Motor neuron (in vitro differentiated cells): ENCODE results near the gene ADAP1. TPM values are rescaled to one million over a fixed set of nuclear protein-coding genes. Genes with fewer than 3 reads are reported as not detected.
A peak's percentile ranks its signal among the peaks of the same experiment; 100 is the strongest.
"Not testable (repeated sequence)": the region's sequence is repeated elsewhere in the genome, so short reads cannot be mapped to it uniquely, and the experiment has no call there.

Experiments used
- ATAC-seq, 8 experiments: fragments of 200-7000 bp; cut with Tn5 transposase; replicated peaks in 6 of 8; 2 replicates each; pipeline ENCODE4 v1.8.0; 2021; ENCODE audit warnings: mild to moderate bottlenecking in 8 of 8, moderate library complexity in 8 of 8
- H3K27ac ChIP-seq, 2 donors: fragments of 250-450 bp; sonication (Bioruptor Pico); 2 replicates each; pipeline ENCODE4 v1.9.0; 2021; ENCODE audit warnings: antibody characterized with exemption in 2 of 2, mild to moderate bottlenecking in 2 of 2, moderate library complexity in 1 of 2
- H3K4me1 ChIP-seq, 2 donors: fragments of 250-450 bp; sonication (Bioruptor Pico); replicated peaks in 1 of 2; 2 replicates each; pipeline ENCODE4 v1.6.1; 2021; ENCODE audit warnings: antibody characterized with exemption in 2 of 2, mild to moderate bottlenecking in 2 of 2, moderate library complexity in 1 of 2
- H3K4me3 ChIP-seq, 5 donors: fragments of 250-450 bp; sonication (Bioruptor Pico); 2 replicates each; pipeline ENCODE4 v1.9.0; 2021; ENCODE audit warnings: antibody characterized with exemption in 5 of 5, mild to moderate bottlenecking in 5 of 5, moderate library complexity in 4 of 5
- WGBS, 10 experiments: fragments of 450-650 bp; shearing (Covaris generic); methylation state at CpG; one replicate each; pipeline ENCODE4 v1.0.0; 2022; 5-methylcytosine and 5-hydroxymethylcytosine counted together
- in situ Hi-C, 9 experiments: fragments of 400-800 bp; cut with MboI; loops; one replicate each; pipeline ENCODE4 v1.15.0; 2021; ENCODE audit warnings: low sequenced_read_pairs in 9 of 9, low pct_unique_long_range_greater_than_20kb in 2 of 9; ENCODE audit not compliant: unreplicated experiment in 9 of 9
- total RNA-seq, 8 experiments: library from RNA; unstranded; fragments of 300-600 nt; gene quantifications; 2 replicates each; pipeline versions ENCODE4 v1.2.3 to v1.2.4, GENCODE V29; 2022

The ADAP1 gene
- total RNA-seq, 8 experiments from 2014 or later: 1.3 to 24.2 (median 3.7) TPM

DNA sequence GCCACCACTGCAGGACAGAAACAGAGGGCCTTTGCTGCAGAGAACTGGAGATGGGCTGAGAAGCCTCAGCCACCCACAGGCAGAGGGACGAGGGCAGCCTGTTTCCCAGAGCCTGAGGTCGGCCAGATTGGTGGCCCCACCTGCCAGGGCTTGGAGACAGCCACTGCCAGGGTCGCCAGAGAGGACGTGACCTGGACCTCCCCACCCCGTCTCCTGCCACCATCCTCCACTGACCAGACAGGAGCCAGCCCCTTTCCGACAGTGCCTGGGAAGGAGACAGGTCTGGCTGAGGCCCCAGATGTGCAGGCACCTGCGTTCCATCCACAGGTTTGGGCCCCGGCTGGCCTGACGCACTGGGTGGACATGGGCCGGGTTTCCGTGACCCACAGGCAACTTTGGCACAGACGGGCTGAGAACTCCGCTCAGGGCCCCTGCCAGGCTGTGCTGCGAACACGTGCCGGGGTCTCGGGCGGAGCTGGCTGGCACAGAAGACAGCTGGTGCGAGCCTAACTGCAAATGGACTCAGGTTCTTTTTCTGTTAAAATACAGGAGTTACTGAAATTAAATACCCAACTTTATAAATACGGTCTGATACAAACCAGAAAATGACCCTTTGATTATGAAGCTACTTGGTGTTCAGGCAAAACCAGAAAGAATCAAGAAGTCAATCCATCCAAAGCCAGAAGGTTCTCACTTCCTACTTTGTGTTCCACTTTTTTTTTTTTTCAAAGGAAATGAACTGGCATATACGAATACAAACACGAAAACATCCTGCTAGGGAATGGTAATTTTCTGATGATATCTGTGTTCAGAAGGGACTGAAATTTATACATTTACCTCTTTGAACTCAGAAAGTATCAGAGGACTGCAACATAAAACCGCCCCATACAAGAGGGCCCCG, 14.0 kb upstream of the ADAP1 start:
- in situ Hi-C loops: no loop called here
- WGBS, 10 experiments: 71 to 100% (median 95%) methylated on average over 1 to 7 of the region's 24 CpGs; no CpG with 5 or more reads in 1 of the 10 experiments
- H3K27ac ChIP-seq: no peak overlapping the region
- no peak overlapping the region for H3K4me3 ChIP-seq
- H3K4me1 ChIP-seq: peaks cover 2 to 18% of the 10 kb centered on the region in 2 donors
- peak in 3 of 8 experiments; percentile 4 to 22 (median 17) for ATAC-seq

DNA sequence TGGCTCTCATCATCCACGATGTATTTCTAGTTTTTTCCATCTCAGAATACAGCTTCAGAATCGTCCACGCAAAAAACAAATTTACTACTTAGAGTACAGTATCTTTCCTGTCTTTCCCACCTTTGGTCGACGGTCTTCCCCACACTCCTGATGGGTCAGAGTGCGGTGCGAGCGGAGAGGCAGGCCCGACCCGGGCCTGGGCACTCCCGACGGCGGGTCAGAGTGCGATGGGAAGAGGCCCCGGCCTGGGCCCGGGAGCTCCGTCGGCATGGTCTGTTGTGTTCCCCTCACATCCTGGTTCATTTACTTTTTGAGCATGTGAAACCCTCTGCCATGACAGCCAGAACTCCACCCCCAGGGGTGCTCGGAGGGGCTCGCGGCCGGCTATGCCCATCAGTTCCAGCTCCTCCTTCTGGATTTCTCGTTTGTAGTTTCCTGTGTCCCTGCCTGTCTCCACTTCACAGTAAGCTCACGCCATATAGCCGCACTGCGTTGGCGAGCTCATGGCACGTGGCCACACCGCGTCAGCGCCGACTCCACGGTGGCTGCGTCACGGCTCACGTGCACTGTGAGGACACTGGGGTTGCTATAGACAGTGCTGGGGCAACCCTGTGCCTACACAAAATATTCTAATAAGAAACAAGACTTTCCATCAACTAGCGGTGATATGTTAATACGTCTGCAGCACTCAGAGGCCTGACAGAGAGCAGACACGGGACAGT, 13.0 kb upstream of the ADAP1 start:
- in situ Hi-C loops: no loop called here
- 0 to 100% (median 94%) methylated on average over 1 to 15 of the region's 39 CpGs; no CpG with 5 or more reads in 3 of the 10 experiments for WGBS, 10 experiments
- Histone ChIP-seq H3K4me1 (peaks cover 0 to 8% of the 10 kb centered on the region in 2 donors), H3K27ac (no peak overlapping the region), H3K4me3 (no peak overlapping the region)
- peak in 5 of 8 experiments; percentile 4 to 30 (median 12) for ATAC-seq

DNA sequence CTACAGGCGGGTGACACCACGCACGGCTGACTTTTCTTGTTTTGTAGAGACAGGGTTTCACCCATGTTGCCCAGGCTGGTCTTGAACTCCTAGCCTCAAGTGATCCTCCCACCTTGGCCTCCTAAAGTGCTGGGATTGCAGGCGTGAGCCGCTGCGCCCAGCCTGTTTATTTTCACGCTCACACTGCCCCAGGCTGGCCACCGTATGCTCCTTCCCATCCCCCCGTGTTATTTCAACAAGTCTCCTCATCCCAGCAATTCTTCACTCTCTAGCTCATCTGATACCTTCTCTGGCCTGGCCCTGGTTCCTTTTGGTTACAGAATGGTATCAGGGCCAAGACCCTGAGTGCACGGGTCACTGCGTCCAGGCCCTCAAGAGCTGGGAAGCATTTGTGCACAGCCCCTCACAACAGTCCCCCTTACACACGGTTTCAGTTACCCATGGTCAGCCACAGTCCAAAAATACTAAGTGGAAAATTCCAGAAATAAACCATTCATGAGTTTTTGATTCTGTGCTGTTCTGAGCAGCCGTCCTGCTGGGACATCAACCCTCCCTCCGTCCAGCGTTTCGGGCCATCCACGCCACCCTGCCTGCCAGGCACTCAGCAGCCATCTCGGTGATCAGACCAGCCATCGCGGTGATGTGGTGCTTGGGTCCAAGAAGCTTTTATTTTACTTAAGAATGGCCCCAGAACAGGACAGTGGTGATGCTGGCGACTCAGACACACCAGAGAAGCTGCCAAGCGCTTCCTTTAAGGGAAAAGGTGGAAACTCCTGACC, 12.0 kb upstream of the ADAP1 start:
- peaks cover 0 to 3% of the 10 kb centered on the region in 2 donors for H3K4me1 ChIP-seq
- in situ Hi-C loops: no loop called here
- ATAC-seq: no peak
- no peak overlapping the region for H3K27ac ChIP-seq
- 38 to 100% (median 90%) methylated on average over 2 to 13 of the region's 22 CpGs; no CpG with 5 or more reads in 1 of the 10 experiments for WGBS, 10 experiments
- no peak overlapping the region for H3K4me3 ChIP-seq

DNA sequence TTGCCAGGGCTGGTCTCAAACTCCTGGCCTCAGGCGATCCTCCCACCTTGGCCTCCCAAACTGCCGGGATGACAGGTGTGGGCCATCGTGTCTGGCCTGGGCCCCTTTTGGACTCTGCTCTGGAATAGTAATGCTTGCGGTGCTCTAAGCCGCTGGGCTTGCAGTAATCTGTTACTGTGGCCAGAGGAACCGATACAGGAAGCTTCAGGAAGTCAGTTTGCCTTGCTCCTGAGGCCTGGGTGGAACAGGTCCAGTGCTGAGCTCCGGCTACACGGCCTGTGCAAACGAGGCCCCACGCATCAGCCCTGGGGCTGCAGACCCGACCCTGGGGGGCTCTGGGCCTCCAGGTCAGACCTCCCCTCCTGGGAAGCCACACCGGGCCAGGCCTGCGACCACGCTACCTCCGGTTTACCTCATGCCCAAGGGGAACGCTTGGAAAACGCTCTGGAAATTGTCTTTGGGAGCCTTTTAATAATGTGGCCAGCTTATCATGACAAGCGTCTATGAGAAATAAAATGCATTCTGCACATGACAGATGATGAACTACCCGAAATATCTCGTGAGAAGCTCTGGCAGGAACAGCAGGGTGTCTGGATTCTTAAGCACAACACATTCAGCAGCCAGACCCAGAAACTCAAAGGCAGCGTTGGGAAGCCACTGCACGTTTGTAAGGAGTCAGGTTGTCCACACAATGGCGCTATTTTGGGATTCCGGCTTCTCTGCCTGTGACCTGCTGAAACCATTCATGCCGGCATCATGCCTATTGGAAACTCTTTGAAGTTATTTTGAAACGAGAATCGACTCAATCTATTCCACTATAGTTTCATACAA, 10.1 kb upstream of the ADAP1 start:
- H3K4me1 ChIP-seq: peaks cover 0 to 3% of the 10 kb centered on the region in 2 donors
- WGBS, 10 experiments: 9 to 90% (median 40%) methylated on average over 1 to 14 of the region's 27 CpGs; no CpG with 5 or more reads in 1 of the 10 experiments
- H3K27ac ChIP-seq: no peak overlapping the region
- no peak overlapping the region for H3K4me3 ChIP-seq
- in situ Hi-C loops: no loop called here
- ATAC-seq: peak in 3 of 8 experiments; percentile 52 to 79 (median 60)

DNA sequence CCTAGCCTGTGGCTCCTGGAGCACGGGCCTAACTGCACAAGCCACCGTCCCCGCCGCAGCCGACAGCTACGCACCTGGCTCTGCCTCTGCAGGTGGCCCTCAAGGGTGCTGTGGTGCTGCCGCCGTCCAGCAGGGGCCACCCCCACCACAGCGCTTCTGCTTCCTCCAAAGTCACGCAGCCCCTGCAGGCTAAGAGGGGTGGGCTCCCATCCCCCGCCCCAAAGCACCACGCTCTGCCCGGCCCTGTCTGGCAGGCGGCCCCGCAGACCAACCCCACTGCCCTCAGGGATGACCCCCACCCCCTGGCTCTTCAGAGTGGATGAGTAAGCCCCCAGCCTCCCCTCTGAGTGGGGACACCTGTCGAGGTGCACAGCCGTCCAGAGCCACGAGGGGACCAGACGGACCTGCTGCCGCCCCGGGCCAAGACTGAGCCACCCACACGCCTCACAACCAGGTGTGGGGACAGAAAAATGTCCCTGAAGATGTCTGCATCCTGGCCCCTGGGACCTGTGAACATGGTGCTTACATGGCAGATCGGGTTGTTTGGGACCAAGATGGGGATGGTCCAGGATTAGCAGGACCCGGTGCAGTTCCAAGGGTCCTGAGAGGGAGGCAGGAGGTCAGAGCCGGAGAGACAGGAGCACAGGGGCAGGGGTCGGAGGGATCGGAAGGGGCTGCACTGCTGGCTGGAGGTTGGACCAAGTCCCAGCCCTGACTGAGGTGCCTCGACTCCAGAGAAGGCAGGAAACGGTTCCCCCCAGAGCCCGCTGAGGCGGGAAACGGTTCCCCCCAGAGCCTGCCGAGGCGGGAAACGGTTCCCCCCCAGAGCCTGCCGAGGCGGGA, 9.0 kb upstream of the ADAP1 start:
- Histone ChIP-seq H3K4me1 (peaks cover 0 to 3% of the 10 kb centered on the region in 2 donors), H3K27ac (no peak overlapping the region), H3K4me3 (no peak overlapping the region)
- 79 to 94% (median 80%) methylated on average over 3 to 9 of the region's 37 CpGs; no CpG with 5 or more reads in 7 of the 10 experiments for WGBS, 10 experiments
- peak in 5 of 8 experiments; percentile 7 to 13 (median 11) for ATAC-seq
- in situ Hi-C loops: no loop called here

DNA sequence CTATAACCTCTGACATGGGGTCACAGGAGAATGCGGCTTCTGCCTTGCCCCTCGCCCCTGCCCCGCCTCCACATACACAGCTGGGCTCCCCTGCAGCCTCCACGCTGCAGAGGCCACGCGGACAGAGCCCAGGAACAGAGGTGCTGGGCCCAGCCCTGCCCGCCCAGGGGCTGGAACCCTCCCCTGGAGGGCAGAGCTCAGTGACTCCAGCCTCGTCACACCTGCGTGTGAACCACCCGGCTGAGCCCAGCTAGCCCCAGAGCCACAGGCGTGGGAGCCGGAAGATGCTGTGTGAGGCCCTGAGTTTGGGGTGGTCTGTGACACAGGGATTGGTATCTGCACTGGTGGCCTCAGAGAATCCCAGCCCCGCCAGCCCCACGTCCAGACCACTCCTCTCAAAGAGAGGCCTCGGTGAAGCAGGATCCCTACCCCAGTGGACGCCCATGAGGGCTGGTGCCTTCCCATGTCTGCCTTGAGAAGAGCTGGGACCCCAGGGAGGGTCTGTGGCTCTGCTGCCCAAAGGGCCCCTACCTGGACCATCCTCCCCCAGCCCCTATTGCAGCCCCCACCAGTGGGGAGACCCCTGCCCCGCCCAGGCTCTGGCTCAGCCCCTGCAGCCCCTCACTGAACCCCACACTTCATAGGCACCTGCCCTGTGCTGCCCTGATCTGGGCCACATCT, 8.1 kb upstream of the ADAP1 start:
- in situ Hi-C loops: no loop called here
- ATAC-seq: peak in 2 of 8 experiments; percentile 2 to 7
- no peak overlapping the region for H3K27ac ChIP-seq

DNA sequence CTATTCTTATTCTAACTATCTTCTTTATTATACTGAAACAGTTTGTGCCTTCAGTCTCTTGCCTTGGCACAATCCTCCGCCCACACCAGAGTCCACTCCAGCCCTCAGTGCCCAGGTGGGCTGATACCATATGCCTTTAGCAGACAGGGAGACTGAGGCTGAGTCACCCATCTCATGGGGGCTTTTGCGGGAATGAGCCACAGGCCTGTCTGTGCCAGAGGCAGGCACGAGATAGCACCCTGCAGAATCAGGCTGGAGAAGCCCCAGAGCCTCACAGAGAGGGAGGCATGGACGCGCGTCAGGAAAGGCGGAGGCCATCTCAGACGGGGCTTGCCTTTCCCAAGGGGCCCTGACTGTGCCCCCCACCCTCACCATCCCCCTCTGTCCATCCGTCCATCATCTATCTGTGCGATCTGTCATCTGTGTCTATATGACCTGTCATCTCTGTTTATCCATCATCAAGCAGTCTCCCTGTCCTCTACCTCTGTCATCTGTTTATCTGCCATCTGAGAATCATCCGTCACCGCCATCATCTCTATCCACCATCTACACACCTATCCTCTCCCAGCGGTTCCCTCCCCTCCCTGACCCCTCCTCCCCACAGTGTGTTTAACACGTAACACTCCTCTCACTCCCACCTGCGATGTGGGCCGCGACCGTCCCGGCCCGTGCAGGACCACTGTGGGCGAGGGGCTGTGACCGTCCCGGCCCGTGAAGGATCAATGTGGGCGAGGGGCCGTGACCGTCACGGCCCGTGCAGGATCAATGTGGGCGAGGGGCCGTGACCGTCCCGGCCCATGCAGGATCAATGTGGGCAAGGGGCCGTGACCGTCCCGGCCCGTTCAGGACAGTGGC, 7.3 kb upstream of the ADAP1 start:
- no peak overlapping the region for H3K27ac ChIP-seq
- H3K4me3 ChIP-seq: no peak overlapping the region
- WGBS, 10 experiments: 20 to 100% (median 81%) methylated on average over 1 to 5 of the region's 37 CpGs; no CpG with 5 or more reads in 2 of the 10 experiments
- ATAC-seq: no peak
- H3K4me1 ChIP-seq: peaks cover 3% of the 10 kb centered on the region in 2 donors
- in situ Hi-C loops: no loop called here

More for the DNA sequence above, 8.1 kb upstream of the ADAP1 start:
- no CpG with 5 or more reads among the region's 17 CpGs for WGBS, 10 experiments
- H3K4me3 ChIP-seq: no peak overlapping the region
- peaks cover 2 to 3% of the 10 kb centered on the region in 2 donors for H3K4me1 ChIP-seq

DNA sequence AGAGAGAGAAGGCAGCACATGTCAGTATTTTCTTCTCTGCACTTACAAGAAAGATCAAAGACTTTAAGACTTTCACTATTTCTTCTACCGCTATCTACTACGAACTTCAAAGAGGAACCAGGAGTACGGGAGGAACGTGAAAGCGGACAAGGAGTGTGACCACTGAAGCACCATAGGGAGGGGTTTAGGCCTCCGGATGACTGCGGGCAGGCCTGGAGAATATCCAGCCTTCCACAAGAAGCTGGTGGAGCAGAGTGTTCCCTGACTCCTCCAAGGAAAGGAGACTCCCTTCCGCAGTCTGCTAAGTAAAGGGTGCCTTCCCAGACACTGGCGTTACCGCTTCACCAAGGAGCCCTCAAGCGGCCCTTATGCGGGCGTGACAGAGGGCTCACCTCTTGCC, 6.5 kb upstream of the ADAP1 start:
- in situ Hi-C loops, ATAC-seq, H3K4me3 ChIP-seq, H3K4me1 ChIP-seq, H3K27ac ChIP-seq: not testable (repeated sequence)
- WGBS, 10 experiments: 10 to 63% (median 12%) methylated on average over 2 to 5 of the region's 13 CpGs; no CpG with 5 or more reads in 7 of the 10 experiments

DNA sequence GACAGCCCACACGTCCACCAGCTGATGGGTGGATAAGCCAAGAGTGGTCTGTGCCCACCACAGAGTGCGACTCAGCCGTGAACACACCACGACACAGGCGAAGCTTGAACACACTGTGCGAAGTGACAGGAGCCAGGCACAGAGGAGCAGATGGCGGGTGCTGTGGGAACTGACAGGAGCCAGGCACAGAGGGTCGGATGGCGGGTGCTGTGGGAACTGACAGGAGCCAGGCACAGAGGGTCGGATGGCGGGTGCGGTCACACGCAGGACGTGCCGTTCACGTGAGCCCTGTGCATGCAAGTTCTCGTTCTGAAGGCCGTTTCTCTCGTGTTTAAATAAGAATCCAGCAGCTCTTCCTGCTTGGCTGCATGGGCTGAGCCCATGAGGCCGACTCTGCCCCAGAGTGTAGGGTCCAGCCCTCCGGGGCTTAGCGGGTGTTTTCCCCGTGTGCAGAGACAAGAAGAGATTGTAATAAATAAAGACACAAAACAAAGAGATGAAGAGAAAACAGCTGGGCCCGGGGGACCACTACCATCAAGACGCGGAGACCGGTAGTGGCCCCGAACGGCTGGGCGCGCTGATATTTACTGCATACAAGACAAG, 5.9 kb upstream of the ADAP1 start:
- in situ Hi-C loops: no loop called here
- Histone ChIP-seq H3K27ac (no peak overlapping the region), H3K4me3 (no peak overlapping the region), H3K4me1 (peaks cover 3% of the 10 kb centered on the region in 2 donors)
- WGBS, 10 experiments: 0 to 87% (median 67%) methylated on average over 3 to 22 of the region's 31 CpGs; no CpG with 5 or more reads in 3 of the 10 experiments
- peak in 1 of 8 experiments; percentile 70 for ATAC-seq

DNA sequence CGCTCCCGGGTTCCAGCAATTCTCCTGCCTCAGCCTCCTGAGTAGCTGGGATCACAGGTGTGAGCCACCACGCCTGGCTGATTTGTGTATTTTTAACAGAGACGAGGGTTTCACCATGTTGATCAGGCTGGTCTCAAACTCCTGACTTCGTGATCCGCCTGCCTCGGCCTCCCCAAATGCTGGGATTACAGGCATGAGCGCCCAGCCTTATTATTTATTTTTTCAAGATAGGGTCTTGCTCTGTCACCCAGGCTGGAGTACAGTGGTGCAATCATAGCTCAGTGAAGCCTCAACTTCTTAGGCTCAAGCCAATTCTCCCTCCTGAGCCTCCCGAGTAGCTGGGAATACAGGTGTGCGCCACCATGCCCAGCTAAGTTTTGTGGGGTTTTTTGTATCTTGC, 5.3 kb upstream of the ADAP1 start:
- ATAC-seq, H3K27ac ChIP-seq, H3K4me3 ChIP-seq, H3K4me1 ChIP-seq, in situ Hi-C loops: not testable (repeated sequence)
- WGBS, 10 experiments: 80 to 100% (median 92%) methylated on average over 1 to 9 of the region's 10 CpGs; no CpG with 5 or more reads in 3 of the 10 experiments
